ENCODE results near the gene RETN.

- TF ChIP-seq POLR2A (IDR thresholded peaks at IDR 0.05; ENCODE audit: low read depth, low read length): peak; percentile 61; the same call in 1 of the 2 replicates
- peak; percentile 63; the same call in 1 of the 2 replicates for TF ChIP-seq POLR2AphosphoS5 (IDR thresholded peaks at IDR 0.05; ENCODE audit: low read depth, low read length)
- TF ChIP-seq TAF1 (IDR thresholded peaks at IDR 0.05; ENCODE audit: borderline replicate concordance, low read depth, low read length): 0 out of 2 replicates have a peak, but pooled peaks have one; percentile 37
These were observed 36.7 kb downstream of the RETN start for GRCh38 chr19:7705387-7706187.

Data from GM12892 (cell line).